ENCODE data around the gene TPT1.

- TF ChIP-seq CTCF (IDR thresholded peaks at IDR 0.05) (no peak), JUND (IDR thresholded peaks at IDR 0.05) (no peak), USF2 (IDR thresholded peaks at IDR 0.05; ENCODE audit: borderline replicate concordance, low read depth, low read length) (no peak), NFIC (IDR thresholded peaks at IDR 0.05; ENCODE audit: borderline replicate concordance) (no peak), CHD2 (IDR thresholded peaks at IDR 0.05; ENCODE audit: low read length, partially characterized antibody) (no peak)
Measured at GRCh38 chr13:45352031-45352430, 11.0 kb upstream of the TPT1 start.
